CD14-positive monocyte (primary cell): ENCODE results near the gene CELF2. TPM values are rescaled to one million over a fixed set of nuclear protein-coding genes. Genes with fewer than 3 reads are reported as not detected.

Experiments used
- DNase-seq, 3 donors: peaks; one replicate each; pipeline ENCODE4 v3.0.0-alpha.2; 2011 to 2022
- H2AFZ ChIP-seq: 2 replicates; pipeline ENCODE4 v1.6.0; 2012; ENCODE audit warnings: mild to moderate bottlenecking, low read depth, low read length, inconsistent platforms; ENCODE audit not compliant: insufficient read depth, poor library complexity, severe bottlenecking
- H3K27ac ChIP-seq, 2 donors: 1 replicate in 1 of 2; 2 replicates in 1 of 2; pipeline ENCODE4 v1.5.1; 2012 to 2013; ENCODE audit warnings: low read length in 2 of 2, control low read depth in 1 of 2, inconsistent platforms in 1 of 2, low read depth in 1 of 2, mild to moderate bottlenecking in 1 of 2
- H3K27me3 ChIP-seq, 2 donors: one replicate each; pipeline versions ENCODE4 v1.6.0 to v1.6.1; 2011 to 2013; ENCODE audit warnings: low read length in 2 of 2; ENCODE audit not compliant: control insufficient read depth in 2 of 2, insufficient read depth in 2 of 2
- H3K36me3 ChIP-seq, 2 donors: replicated peaks in 1 of 2; 1 replicate in 1 of 2; 2 replicates in 1 of 2; pipeline versions ENCODE4 v1.5.1 to v1.6.1; 2012 to 2013; ENCODE audit warnings: low read length in 2 of 2, control low read depth in 1 of 2, inconsistent platforms in 1 of 2, mild to moderate bottlenecking in 1 of 2; ENCODE audit not compliant: insufficient read depth in 2 of 2, control insufficient read depth in 1 of 2
- H3K4me1 ChIP-seq, 2 donors: 1 replicate in 1 of 2; 2 replicates in 1 of 2; pipeline versions ENCODE4 v1.5.1 to v1.6.1; 2012 to 2013; ENCODE audit warnings: low read length in 2 of 2, control low read depth in 1 of 2, inconsistent platforms in 1 of 2, mild to moderate bottlenecking in 1 of 2, moderate library complexity in 1 of 2; ENCODE audit not compliant: insufficient read depth in 2 of 2, control insufficient read depth in 1 of 2
- H3K4me2 ChIP-seq: replicated peaks from 2 replicates; pipeline ENCODE3; 2012; ENCODE audit warnings: low read length, moderate library complexity, mild to moderate bottlenecking; ENCODE audit not compliant: poor library complexity, severe bottlenecking; ENCODE audit errors: extremely low read depth
- H3K4me3 ChIP-seq, 3 experiments: fragments of 200-600 bp in 1 of 3; sonication (generic) in 1 of 3; replicated peaks in 1 of 3; 1 replicate in 2 of 3; 2 replicates in 1 of 3; pipeline ENCODE4 v1.5.1; 2011 to 2013; ENCODE audit warnings: low read length in 3 of 3, mild to moderate bottlenecking in 3 of 3, control low read depth in 2 of 3, low read depth in 2 of 3, inconsistent platforms in 1 of 3, moderate library complexity in 1 of 3
- H3K79me2 ChIP-seq: 2 replicates; pipeline ENCODE4 v1.6.0; 2012; ENCODE audit warnings: mild to moderate bottlenecking, control low read depth, inconsistent platforms, low read length, moderate library complexity; ENCODE audit not compliant: insufficient read depth
- H3K9ac ChIP-seq: 2 replicates; pipeline ENCODE4 v1.6.0; 2017; ENCODE audit warnings: low read length, mild to moderate bottlenecking; ENCODE audit not compliant: insufficient read depth, poor library complexity, severe bottlenecking
- H3K9me3 ChIP-seq, 2 donors: replicated peaks in 1 of 2; 1 replicate in 1 of 2; 2 replicates in 1 of 2; pipeline versions ENCODE4 v1.5.1 to v1.6.1; 2012 to 2013; ENCODE audit warnings: low read length in 2 of 2, control low read depth in 1 of 2; ENCODE audit not compliant: control insufficient read depth in 1 of 2, insufficient read depth in 1 of 2
- H4K20me1 ChIP-seq: 2 replicates; pipeline ENCODE4 v1.6.0; 2012; ENCODE audit warnings: mild to moderate bottlenecking, low read length, control low read depth, moderate library complexity; ENCODE audit not compliant: insufficient read depth
- H3K27ac Mint-ChIP-seq, 7 donors: one replicate each; pipeline ENCODE4 v1.8.0; 2020; ENCODE audit warnings: mild to moderate bottlenecking in 7 of 7, mixed read lengths in 7 of 7, moderate library complexity in 6 of 7, inconsistent platforms in 2 of 7
- H3K27me3 Mint-ChIP-seq, 3 donors: one replicate each; pipeline ENCODE4 v1.8.0; 2021 to 2022; ENCODE audit warnings: low read depth in 3 of 3, mild to moderate bottlenecking in 3 of 3, mixed read lengths in 3 of 3, moderate library complexity in 3 of 3, inconsistent platforms in 1 of 3
- H3K36me3 Mint-ChIP-seq, 2 donors: one replicate each; pipeline ENCODE4 v1.8.0; 2020; ENCODE audit warnings: mixed read lengths in 2 of 2, inconsistent platforms in 1 of 2, mild to moderate bottlenecking in 1 of 2
- H3K4me1 Mint-ChIP-seq: one replicate; pipeline ENCODE4 v1.8.0; 2020; ENCODE audit warnings: mild to moderate bottlenecking, mixed read lengths
- H3K4me3 Mint-ChIP-seq, 2 donors: one replicate each; pipeline ENCODE4 v1.8.0; 2020; ENCODE audit warnings: mild to moderate bottlenecking in 2 of 2, mixed read lengths in 2 of 2, moderate library complexity in 1 of 2
- H3K9me3 Mint-ChIP-seq, 7 donors: one replicate each; pipeline ENCODE4 v1.8.0; 2020 to 2022; ENCODE audit warnings: mixed read lengths in 7 of 7, mild to moderate bottlenecking in 6 of 7, moderate library complexity in 6 of 7, inconsistent platforms in 2 of 7
- CTCF ChIP-seq: fragments of 200-600 bp; IDR thresholded peaks from one replicate; pipeline ENCODE4 v1.8.0; 2022; ENCODE audit warnings: antibody characterized with exemption, mild to moderate bottlenecking
- WGBS: methylation state at CpG from one replicate; pipeline ENCODE4 v1.1.5; 2013; ENCODE audit warnings: missing lambda C conversion rate; ENCODE audit not compliant: insufficient coverage; 5-methylcytosine and 5-hydroxymethylcytosine counted together
- intact Hi-C, 2 donors: fragments of 100-400 bp; cut with micrococcal nuclease; formaldehyde crosslinking; loops; one replicate each; pipeline versions ENCODE4 v1.15.0 to v1.15.1; 2023
- polyA plus RNA-seq, 3 donors: library from polyadenylated mRNA; depleted of rRNA in 1 of 3; unstranded in 2 of 3; stranded (reverse) in 1 of 3; fragments of 300-500 nt in 2 of 3; fragments of >200 nt in 1 of 3; fragmentation: Illumina TruSeq in 2 of 3; gene quantifications; 1 replicate in 2 of 3; 2 replicates in 1 of 3; pipeline ENCODE4 v1.2.3, GENCODE V29; 2012 to 2021

CELF2 gene
- polyA plus RNA-seq, 3 donors = 53.5 to 93.3 (median 80.5) TPM

- H3K4me2 ChIP-seq = no peak overlapping the region
- H3K27me3 ChIP-seq = no peaks in the 10 kb centered on the region
- 95% methylated on average over 6 of the region's 8 CpGs for WGBS
- peaks cover 92 to 95% of the 10 kb centered on the region in 2 donors for H3K36me3 Mint-ChIP-seq
- peaks cover 0 to 11% (median 6%) of the 10 kb centered on the region in 7 donors for H3K9me3 Mint-ChIP-seq
- no peak overlapping the region for H3K4me3 ChIP-seq
- no peak for DNase-seq
- H3K27ac Mint-ChIP-seq = peak overlapping the region in 5 of 7 donors; percentile 22 to 69 (median 31)
- H3K9ac ChIP-seq = no peak overlapping the region
- intact Hi-C loops = no loop called here
- no peak overlapping the region for H2AFZ ChIP-seq
- TF ChIP-seq CTCF = no peak
- H3K79me2 ChIP-seq = peaks cover 72% of the 10 kb centered on the region
- H3K4me1 ChIP-seq = no peaks in the 10 kb centered on the region
- peaks cover 93 to 98% of the 10 kb centered on the region in 2 donors for H3K36me3 ChIP-seq
- H3K4me1 Mint-ChIP-seq = no peaks in the 10 kb centered on the region
- H3K27ac ChIP-seq = no peak overlapping the region
- H3K9me3 ChIP-seq = peaks cover 0 to 1% of the 10 kb centered on the region in 2 donors
- peaks cover 97% of the 10 kb centered on the region for H4K20me1 ChIP-seq
- H3K4me3 Mint-ChIP-seq = no peak overlapping the region
- peaks cover 0 to 1% (median 0%) of the 10 kb centered on the region in 3 donors for H3K27me3 Mint-ChIP-seq
These were observed 282.4 kb downstream of the CELF2 start for GRCh38 chr10:11300026-11300425.

GRCh38 chr10:11300563-11300962 is 282.9 kb downstream of the CELF2 start:
- Histone ChIP-seq H4K20me1 (peaks cover 97% of the 10 kb centered on the region), H3K36me3 (peaks cover 93 to 98% of the 10 kb centered on the region in 2 donors), H3K9ac (no peak overlapping the region), H3K27me3 (no peaks in the 10 kb centered on the region), H2AFZ (no peak overlapping the region), H3K4me3 (no peak overlapping the region), H3K4me1 (no peaks in the 10 kb centered on the region), H3K27ac (no peak overlapping the region), H3K4me2 (no peak overlapping the region), H3K79me2 (peaks cover 71% of the 10 kb centered on the region), H3K9me3 (peaks cover 0 to 7% of the 10 kb centered on the region in 2 donors)
- Mint-ChIP-seq H3K9me3 (peaks cover 0 to 16% (median 7%) of the 10 kb centered on the region in 7 donors), H3K27ac (peak overlapping the region in 2 of 7 donors; percentile 16 to 69), H3K4me3 (no peak overlapping the region), H3K4me1 (no peaks in the 10 kb centered on the region), H3K27me3 (peaks cover 0 to 1% (median 0%) of the 10 kb centered on the region in 3 donors), H3K36me3 (peaks cover 91 to 95% of the 10 kb centered on the region in 2 donors)
- no peak for DNase-seq
- intact Hi-C loops = no loop called here
- no peak for TF ChIP-seq CTCF
- WGBS = no CpG with 5 or more reads among the region's 14 CpGs
